GM21526 (cell line): Measurements from ENCODE around the gene TENT5C.

Experiments
- ATAC-seq: cut with Tn5 transposase; IDR thresholded peaks from one replicate; pipeline ENCODE4 v1.9.1; 2021; ENCODE audit warnings: moderate library complexity; ENCODE audit not compliant: unreplicated experiment, low FRiP score

The TENT5C gene

GRCh38 chr1:117671781-117672501 lies 66.1 kb downstream of the TENT5C start:
- ATAC-seq = no peak

- no peak for ATAC-seq
Measured at GRCh38 chr1:117672756-117673155, 66.9 kb downstream of the TENT5C start.

GRCh38 chr1:117673405-117673804 lies 67.6 kb downstream of the TENT5C start:
- ATAC-seq = no peak

- ATAC-seq = peak; percentile 65
Measured at GRCh38 chr1:117674521-117675400, 68.9 kb downstream of the TENT5C start.

- no peak for ATAC-seq
Measured at GRCh38 chr1:117675907-117676430, 70.1 kb downstream of the TENT5C start.

- no peak for ATAC-seq
Measured at GRCh38 chr1:117676615-117677130, 70.8 kb downstream of the TENT5C start.
